GM18511 (cell line): ENCODE results near the gene ERVK3-1.
"Not testable (repeated sequence)": the region's sequence is repeated elsewhere in the genome, so short reads cannot be mapped to it uniquely, and the experiment has no call there.

ENCODE experiments used
- ATAC-seq: cut with Tn5 transposase; IDR thresholded peaks from one replicate; pipeline ENCODE4 v1.9.1; 2021; ENCODE audit warnings: mild to moderate bottlenecking, moderate library complexity; ENCODE audit not compliant: unreplicated experiment

The ERVK3-1 gene

GRCh38 chr19:58305065-58305931 is at the start of gene ERVK3-1:
TSS of gene ERVK3-1 (plus strand) at chr19:58305377. CDS start at chr19:58312169, 6,792 bp downstream.
- peak; percentile 98 for ATAC-seq

GRCh38 chr19:58258259-58258658 is 46.9 kb upstream of the ERVK3-1 start:
- ATAC-seq, result not testable (repeated sequence)

- no peak for ATAC-seq
Measured at GRCh38 chr19:58261600-58261967, 43.6 kb upstream of the ERVK3-1 start.

- ATAC-seq, result no peak
Measured at GRCh38 chr19:58261968-58262921, 42.9 kb upstream of the ERVK3-1 start.

- ATAC-seq, result no peak
Measured at GRCh38 chr19:58262922-58263296, 42.3 kb upstream of the ERVK3-1 start.

- no peak for ATAC-seq
Measured at GRCh38 chr19:58265100-58265499, 40.1 kb upstream of the ERVK3-1 start.

- no peak for ATAC-seq
Measured at GRCh38 chr19:58268344-58268743, 36.8 kb upstream of the ERVK3-1 start.

- no peak for ATAC-seq
Measured at GRCh38 chr19:58274771-58275201, 30.4 kb upstream of the ERVK3-1 start.

- ATAC-seq, result no peak
Measured at GRCh38 chr19:58275564-58275963, 29.6 kb upstream of the ERVK3-1 start.

- no peak for ATAC-seq
Measured at GRCh38 chr19:58277197-58277596, 28.0 kb upstream of the ERVK3-1 start.

GRCh38 chr19:58277748-58278540 is 27.2 kb upstream of the ERVK3-1 start:
- peak; percentile 1 for ATAC-seq

GRCh38 chr19:58278541-58279041 is 26.6 kb upstream of the ERVK3-1 start, which contains the start of gene ZNF8:
TSS of gene ZNF8 (plus strand) at chr19:58278955. CDS start at chr19:58279082, 127 bp downstream.
- ATAC-seq, result peak; percentile 96

GRCh38 chr19:58279042-58279924 is 25.9 kb upstream of the ERVK3-1 start:
- peak; percentile 25 for ATAC-seq

GRCh38 chr19:58279925-58280316 is 25.3 kb upstream of the ERVK3-1 start:
- ATAC-seq, result no peak

GRCh38 chr19:58284199-58284598 is 21.0 kb upstream of the ERVK3-1 start:
- ATAC-seq, result no peak

GRCh38 chr19:58291943-58292342 is 13.2 kb upstream of the ERVK3-1 start:
- no peak for ATAC-seq

- no peak for ATAC-seq
Measured at GRCh38 chr19:58294743-58295374, 10.3 kb upstream of the ERVK3-1 start.

- ATAC-seq, result no peak
Measured at GRCh38 chr19:58296104-58296503, 9.1 kb upstream of the ERVK3-1 start.

- ATAC-seq, result no peak
Measured at GRCh38 chr19:58300620-58301019, 4.6 kb upstream of the ERVK3-1 start.
